HG03095 (cell line): Measurements from ENCODE around the gene APOOL.
"Not testable (repeated sequence)": the region's sequence is repeated elsewhere in the genome, so short reads cannot be mapped to it uniquely, and the experiment has no call there.

ENCODE experiments used
- ATAC-seq: cut with Tn5 transposase; IDR thresholded peaks from one replicate; pipeline ENCODE4 v1.9.1; 2021; ENCODE audit warnings: moderate library complexity; ENCODE audit not compliant: unreplicated experiment

Gene APOOL, protein sequence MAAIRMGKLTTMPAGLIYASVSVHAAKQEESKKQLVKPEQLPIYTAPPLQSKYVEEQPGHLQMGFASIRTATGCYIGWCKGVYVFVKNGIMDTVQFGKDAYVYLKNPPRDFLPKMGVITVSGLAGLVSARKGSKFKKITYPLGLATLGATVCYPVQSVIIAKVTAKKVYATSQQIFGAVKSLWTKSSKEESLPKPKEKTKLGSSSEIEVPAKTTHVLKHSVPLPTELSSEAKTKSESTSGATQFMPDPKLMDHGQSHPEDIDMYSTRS

GRCh38 chrX:85003655-85004244 lies at the start of gene APOOL:
TSS of gene APOOL (plus strand) at chrX:85003877. CDS start at chrX:85003913, 36 bp downstream.
- peak; percentile 96 for ATAC-seq

DNA sequence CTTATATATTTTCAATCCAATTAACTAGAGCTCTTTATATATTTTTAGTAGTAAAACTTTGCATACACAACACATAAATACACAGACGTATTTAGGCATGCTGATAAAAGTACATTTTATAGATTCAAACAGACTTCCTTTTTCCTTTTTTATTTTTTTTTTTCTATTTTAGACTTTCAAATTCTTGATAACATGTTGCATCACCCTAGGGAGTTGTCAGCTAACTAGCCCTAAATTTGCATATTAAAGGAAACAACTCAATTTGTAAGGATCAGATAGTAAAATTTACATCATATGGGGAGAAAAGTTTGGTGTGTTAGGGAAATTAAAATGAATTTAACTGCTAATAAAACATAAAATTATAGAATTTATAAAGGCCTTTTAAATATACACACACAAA lies 47.4 kb upstream of the APOOL start:
- no peak for ATAC-seq

- no peak for ATAC-seq
Observed at GRCh38 chrX:84974803-84975202, 28.9 kb upstream of the APOOL start.

DNA sequence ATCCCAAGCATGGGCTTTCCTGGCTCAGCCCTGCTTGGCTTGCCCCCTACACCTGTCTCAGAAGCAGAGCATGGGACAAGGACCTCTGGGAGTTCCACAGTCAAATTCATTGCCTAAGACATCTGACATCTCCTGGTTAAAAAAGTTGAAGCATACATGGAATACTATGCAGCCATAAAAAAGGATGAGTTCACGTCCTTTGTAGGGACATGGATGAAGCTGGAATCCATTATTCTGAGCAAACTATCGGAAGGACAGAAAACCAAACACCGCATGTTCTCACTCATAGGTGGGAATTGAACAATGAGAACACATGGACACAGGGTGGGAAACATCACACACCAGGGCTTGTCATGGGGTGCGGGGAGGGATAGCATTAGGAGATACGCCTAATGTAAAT lies 11.9 kb upstream of the APOOL start:
- ATAC-seq, result not testable (repeated sequence)

GRCh38 chrX:84993150-84993549 lies 10.5 kb upstream of the APOOL start:
- ATAC-seq, result no peak

DNA sequence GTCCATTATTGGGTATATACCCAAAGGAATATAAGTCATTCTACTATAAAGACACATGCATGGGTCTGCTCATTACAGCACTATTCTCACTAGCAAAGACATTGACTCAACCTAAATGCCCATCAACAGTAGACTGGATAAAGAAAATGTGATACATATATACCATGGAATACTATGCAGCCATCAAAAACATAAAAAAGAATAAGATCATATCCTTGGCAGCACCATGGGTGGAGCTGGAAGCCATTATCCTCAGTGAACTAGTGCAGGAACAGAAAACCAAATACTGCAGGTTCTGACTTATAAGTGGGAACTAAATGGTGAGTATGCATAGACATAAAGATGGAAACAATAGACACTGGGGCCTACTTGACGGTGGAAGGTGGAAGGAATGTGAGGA lies 2.3 kb upstream of the APOOL start:
- no peak for ATAC-seq

GRCh38 chrX:85004255-85004654 lies 578 bp downstream of the APOOL start:
- no peak for ATAC-seq

DNA sequence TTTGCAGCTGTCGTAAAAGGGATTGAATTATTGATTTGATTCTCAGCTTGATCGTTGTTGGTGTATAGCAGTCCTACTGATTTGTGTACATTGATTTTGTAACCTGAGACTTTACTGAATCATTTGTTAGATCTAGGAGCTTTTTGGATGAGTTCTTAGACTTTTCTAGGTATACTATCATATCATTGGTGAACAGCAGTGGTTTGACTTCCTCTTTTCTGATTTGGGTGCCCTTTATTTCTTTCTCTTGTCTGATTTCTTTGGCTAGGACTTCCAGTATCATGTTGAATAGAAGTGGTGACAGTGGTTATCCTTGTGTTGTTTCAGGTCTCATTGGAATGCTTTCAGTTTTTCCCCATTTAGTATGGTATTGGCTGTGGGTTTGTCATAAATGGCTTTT lies 8.4 kb downstream of the APOOL start:
- ATAC-seq, result no peak

- not testable (repeated sequence) for ATAC-seq
Observed at GRCh38 chrX:85015351-85015750, 11.7 kb downstream of the APOOL start.

DNA sequence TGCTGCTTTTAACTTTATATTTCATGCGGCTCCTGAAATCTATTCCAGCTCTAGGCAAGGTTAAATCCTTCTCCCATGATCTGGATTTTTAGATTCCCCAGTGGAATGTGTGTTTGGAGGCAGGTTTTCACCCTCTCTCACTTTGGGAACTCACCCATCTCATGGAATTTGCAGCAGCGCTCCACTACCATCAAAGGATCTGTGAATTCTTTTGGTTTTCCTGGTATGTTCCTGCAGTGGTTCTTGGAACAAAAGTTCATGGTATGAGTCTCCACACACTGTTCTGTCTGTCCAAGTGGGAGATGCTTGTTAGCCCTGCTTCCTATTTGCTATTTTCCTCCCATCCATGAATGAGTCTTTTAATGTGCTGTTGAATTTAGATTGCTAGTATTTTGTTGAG lies 14.0 kb downstream of the APOOL start:
- no peak for ATAC-seq

DNA sequence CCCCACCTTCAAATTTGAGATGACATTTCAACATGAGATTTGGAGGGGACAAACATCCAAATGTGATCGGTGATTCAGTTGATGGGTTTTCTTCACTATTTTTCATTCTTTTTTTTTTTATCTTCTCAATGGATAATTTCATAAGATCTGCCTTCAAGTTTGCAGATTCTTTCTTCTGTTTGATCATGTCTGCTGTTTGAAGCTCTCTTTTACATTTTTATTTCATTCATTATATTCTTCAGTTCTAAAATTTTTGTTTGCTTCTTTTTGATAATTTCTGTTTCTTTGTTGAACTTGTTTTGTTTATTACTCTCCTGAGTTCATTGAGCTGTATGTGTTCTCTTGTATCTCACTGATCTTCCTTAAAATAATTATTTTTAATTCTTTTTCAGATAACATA lies 14.8 kb downstream of the APOOL start:
- ATAC-seq, result no peak

- ATAC-seq, result no peak
Observed at GRCh38 chrX:85020216-85020615, 16.5 kb downstream of the APOOL start.

DNA sequence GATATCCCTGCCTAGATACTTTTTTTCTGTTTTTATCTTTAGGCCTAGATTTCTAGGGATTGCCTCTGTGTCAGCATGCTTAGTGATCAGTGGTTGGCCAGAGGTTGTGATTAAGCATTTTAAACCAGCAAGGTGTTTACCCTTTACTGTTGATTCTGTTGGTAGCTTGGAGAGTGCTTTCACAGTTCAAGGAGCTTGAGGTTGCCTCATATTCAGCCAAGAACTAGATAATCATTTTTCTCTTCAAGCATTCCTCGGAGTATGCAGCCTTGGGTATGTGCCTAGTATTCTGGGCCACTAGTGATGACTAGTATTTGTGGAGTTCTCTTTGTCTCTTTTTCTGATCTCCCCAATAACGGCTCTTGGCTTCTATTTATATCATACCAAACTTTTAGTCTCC lies 20.4 kb downstream of the APOOL start:
- no peak for ATAC-seq

- ATAC-seq, result no peak
Observed at GRCh38 chrX:85024562-85024961, 20.9 kb downstream of the APOOL start.

GRCh38 chrX:85026170-85026569 lies 22.5 kb downstream of the APOOL start:
- no peak for ATAC-seq

DNA sequence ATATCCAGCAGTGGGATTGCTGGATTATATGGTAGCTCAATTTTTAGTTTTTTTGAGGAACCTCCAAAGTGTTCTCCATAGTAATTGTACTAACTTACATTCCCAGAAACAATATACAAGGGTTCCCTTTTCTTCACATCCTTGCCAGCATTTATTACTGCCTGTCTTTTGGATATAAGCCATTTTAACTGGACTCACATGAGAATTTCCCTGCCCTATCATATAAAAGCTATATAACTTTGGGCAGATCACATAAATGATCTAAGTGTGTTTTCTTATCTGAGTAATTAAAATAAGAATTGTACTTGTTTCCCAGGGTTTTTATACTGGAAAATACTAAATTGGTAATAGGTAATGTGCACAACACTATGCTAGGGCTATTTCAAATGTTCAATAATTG lies 25.4 kb downstream of the APOOL start:
- no peak for ATAC-seq

- no peak for ATAC-seq
Observed at GRCh38 chrX:85031505-85031904, 27.8 kb downstream of the APOOL start.

DNA sequence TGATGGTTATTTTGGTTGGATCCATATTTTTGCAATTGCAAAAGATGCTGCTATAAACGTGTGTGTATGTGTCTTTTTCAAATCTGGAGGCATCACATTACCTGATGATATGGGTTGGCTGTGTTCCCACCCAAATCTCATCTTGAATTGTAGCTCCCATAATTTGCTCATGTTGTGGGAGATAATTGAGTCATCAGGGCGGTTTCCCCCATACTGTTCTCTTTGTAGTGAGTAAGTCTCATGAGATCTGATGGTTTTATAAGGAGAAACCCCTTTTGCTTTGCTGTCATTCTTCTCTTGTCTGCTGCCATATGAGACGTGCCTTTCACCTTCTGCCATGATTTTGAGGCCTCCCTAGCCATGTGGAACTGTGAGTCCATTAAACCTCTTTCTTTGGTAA lies 33.4 kb downstream of the APOOL start:
- ATAC-seq, result no peak

GRCh38 chrX:85051627-85052026 lies 48.0 kb downstream of the APOOL start:
- no peak for ATAC-seq

DNA sequence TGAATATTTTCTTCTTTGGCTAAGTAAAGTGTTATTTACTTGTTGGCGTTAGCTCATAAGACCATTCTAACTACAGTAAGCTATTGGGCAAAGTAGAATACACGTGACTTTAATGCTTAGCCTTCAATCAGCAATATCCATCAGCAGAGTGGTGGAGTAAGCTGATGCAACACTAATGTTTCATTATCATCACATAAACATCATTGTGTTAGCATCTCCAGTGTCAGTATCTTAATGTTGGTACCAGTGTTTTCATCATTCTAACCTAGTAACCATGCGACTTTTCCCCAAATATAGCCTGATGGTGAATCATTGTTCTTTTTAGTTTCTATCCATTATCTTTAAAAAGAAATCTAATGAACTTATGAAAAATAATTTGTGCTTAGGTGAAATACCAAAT lies 48.5 kb downstream of the APOOL start:
- no peak for ATAC-seq

DNA sequence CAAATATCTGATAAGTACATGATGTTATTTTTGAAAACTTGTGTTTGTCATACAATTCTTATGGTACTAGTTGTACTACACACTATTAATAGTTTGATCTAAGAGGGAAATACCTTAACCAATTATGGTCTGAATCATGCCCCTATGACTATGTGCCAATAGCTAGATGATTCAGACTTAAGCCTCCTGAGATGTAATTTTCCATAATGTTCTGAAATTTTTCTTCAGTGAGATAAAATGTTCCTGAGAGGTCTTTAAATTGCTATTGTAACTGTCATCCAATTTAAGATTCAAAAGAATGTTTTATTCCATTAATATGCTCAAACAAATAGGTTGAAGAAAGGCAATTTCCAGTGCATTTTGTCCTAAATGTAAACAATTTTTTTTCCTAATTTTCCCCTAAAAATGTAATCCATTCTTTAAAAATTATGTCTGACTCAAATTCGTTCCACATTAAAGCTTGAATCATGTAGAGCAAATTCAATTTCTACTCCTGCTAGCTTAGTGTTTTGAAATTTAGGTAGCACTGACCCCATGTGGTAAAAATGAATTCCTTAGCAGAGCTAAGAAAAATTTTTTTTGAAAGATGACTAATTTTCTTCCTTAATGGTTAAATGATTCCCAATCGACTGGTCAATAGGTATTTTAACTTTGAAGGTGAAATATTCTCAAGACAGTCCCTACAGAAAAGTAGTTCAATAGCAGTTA lies 49.1 kb downstream of the APOOL start:
- ATAC-seq, result no peak

DNA sequence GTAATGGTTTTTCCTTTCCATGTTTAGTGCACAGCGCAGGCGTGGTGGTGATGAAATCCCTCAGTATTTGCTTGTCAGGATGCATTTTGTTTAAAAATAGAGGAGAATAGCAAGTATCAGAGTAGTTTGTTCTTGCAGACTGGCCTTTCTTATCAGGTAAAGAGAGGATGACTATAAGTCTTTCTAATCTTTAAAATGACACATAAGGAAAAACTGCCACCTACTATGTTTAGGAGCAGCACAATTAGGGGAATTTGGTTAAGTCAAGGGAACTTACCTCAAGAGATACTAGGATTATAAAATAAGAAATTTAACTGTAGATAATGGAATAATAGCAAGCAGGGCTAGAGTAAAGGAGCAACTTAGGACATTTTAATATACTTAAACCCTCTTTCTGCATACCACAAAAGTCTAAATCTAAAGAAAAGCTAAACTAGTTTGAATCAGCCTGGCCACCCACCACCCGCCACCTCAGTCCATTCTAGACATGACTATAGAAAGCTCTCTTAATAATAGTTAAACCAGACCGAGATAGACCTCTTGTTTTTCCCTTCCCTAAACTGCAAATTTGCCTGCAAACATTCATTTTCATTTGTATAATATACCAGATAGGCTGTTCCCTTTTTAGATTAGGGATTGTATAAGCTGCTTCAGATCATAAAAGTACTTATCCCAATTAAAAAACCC lies 62.0 kb downstream of the APOOL start:
- ATAC-seq, result peak; percentile 73
